H9 (cell line): ENCODE data around the gene APRT. TPM values are rescaled to one million over a fixed set of nuclear protein-coding genes. Genes with fewer than 3 reads are reported as not detected.

ENCODE experiments used
- DNase-seq: peaks from one replicate; pipeline ENCODE4 v3.0.0-alpha.2; 2017
- H2AFZ ChIP-seq: one replicate; pipeline ENCODE4 v1.6.1; 2013; ENCODE audit warnings: mild to moderate bottlenecking, low read length, control low read depth, moderate library complexity
- H2AK5ac ChIP-seq: 2 replicates; pipeline ENCODE4 v1.6.1; 2013; ENCODE audit warnings: low read length, control low read depth, mixed read lengths; ENCODE audit not compliant: insufficient read length
- H2BK120ac ChIP-seq: one replicate; pipeline ENCODE4 v1.6.1; 2013; ENCODE audit warnings: low read depth, mild to moderate bottlenecking, low read length, control low read depth, inconsistent platforms; ENCODE audit not compliant: poor library complexity, severe bottlenecking
- H2BK12ac ChIP-seq: 2 replicates; pipeline ENCODE4 v1.6.1; 2013; ENCODE audit warnings: low read length, control low read depth, mixed read lengths, low read depth; ENCODE audit not compliant: insufficient read length
- H2BK15ac ChIP-seq: 2 replicates; pipeline ENCODE4 v1.6.1; 2013; ENCODE audit warnings: low read depth, low read length, control low read depth
- H2BK20ac ChIP-seq: one replicate; pipeline ENCODE4 v1.6.1; 2013; ENCODE audit warnings: low read depth, mild to moderate bottlenecking, low read length, control low read depth, inconsistent platforms; ENCODE audit not compliant: poor library complexity, severe bottlenecking
- H2BK5ac ChIP-seq: 2 replicates; pipeline ENCODE4 v1.6.1; 2013; ENCODE audit warnings: low read length, control low read depth, mixed read lengths; ENCODE audit not compliant: insufficient read length
- H3K14ac ChIP-seq: 2 replicates; pipeline ENCODE4 v1.6.1; 2013; ENCODE audit warnings: low read length, control low read depth; ENCODE audit not compliant: insufficient read depth
- H3K18ac ChIP-seq: 2 replicates; pipeline ENCODE4 v1.6.1; 2013; ENCODE audit warnings: low read depth, mild to moderate bottlenecking, mixed read lengths, low read length, control low read depth; ENCODE audit not compliant: insufficient read length
- H3K23ac ChIP-seq: 2 replicates; pipeline ENCODE4 v1.6.1; 2013; ENCODE audit warnings: low read length, control low read depth, mixed read lengths, low read depth; ENCODE audit not compliant: insufficient read length
- H3K23me2 ChIP-seq: 2 replicates; pipeline ENCODE4 v1.6.1; 2013; ENCODE audit warnings: low read depth, mild to moderate bottlenecking, mixed read lengths, low read length, control low read depth; ENCODE audit not compliant: insufficient read length, poor library complexity, severe bottlenecking
- H3K27ac ChIP-seq: 2 replicates; pipeline ENCODE4 v1.5.1; 2013; ENCODE audit warnings: low read length, control low read depth, mixed read lengths, low read depth; ENCODE audit not compliant: insufficient read length
- H3K27me3 ChIP-seq: 2 replicates; pipeline ENCODE4 v1.6.1; 2013; ENCODE audit warnings: low read length, control low read depth, inconsistent platforms; ENCODE audit not compliant: insufficient read depth
- H3K4ac ChIP-seq: 2 replicates; pipeline ENCODE4 v1.6.1; 2013; ENCODE audit warnings: low read depth, mild to moderate bottlenecking, control low read depth, inconsistent platforms, low read length, moderate library complexity
- H3K4me1 ChIP-seq: 2 replicates; pipeline ENCODE4 v1.6.1; 2013; ENCODE audit warnings: low read length, control low read depth, inconsistent platforms; ENCODE audit not compliant: insufficient read depth
- H3K4me2 ChIP-seq: 2 replicates; pipeline ENCODE4 v1.6.1; 2013; ENCODE audit warnings: low read length, control low read depth, mixed read lengths; ENCODE audit not compliant: insufficient read length, insufficient read depth
- H3K56ac ChIP-seq: 2 replicates; pipeline ENCODE4 v1.6.1; 2013; ENCODE audit warnings: low read depth, mild to moderate bottlenecking, mixed read lengths, low read length, control low read depth; ENCODE audit not compliant: insufficient read length
- H3K79me1 ChIP-seq: 2 replicates; pipeline ENCODE4 v1.6.1; 2013; ENCODE audit warnings: low read depth, mild to moderate bottlenecking, moderate library complexity, low read length, control low read depth, inconsistent platforms; ENCODE audit not compliant: insufficient read depth, poor library complexity, severe bottlenecking
- H3K79me2 ChIP-seq: 2 replicates; pipeline ENCODE4 v1.6.1; 2013; ENCODE audit warnings: low read length, control low read depth, inconsistent platforms; ENCODE audit not compliant: insufficient read depth
- H3K9ac ChIP-seq: 2 replicates; pipeline ENCODE4 v1.6.1; 2013; ENCODE audit warnings: low read length, control low read depth, mixed read lengths; ENCODE audit not compliant: insufficient read length; ENCODE audit errors: extremely low read depth
- H3K9me3 ChIP-seq: one replicate; pipeline ENCODE4 v1.6.1; 2013; ENCODE audit warnings: low read depth, low read length, inconsistent platforms; ENCODE audit not compliant: control insufficient read depth
- H3T11ph ChIP-seq: one replicate; pipeline ENCODE4 v1.6.1; 2013; ENCODE audit warnings: mild to moderate bottlenecking, low read length, control low read depth, inconsistent platforms
- H4K20me1 ChIP-seq: one replicate; pipeline ENCODE4 v1.6.1; 2013; ENCODE audit not compliant: control insufficient read depth, insufficient read length, insufficient read depth
- H4K5ac ChIP-seq: 2 replicates; pipeline ENCODE4 v1.6.1; 2013; ENCODE audit warnings: low read depth, mild to moderate bottlenecking, mixed read lengths, low read length, control low read depth; ENCODE audit not compliant: insufficient read length
- H4K8ac ChIP-seq: replicated peaks from 2 replicates; pipeline ENCODE4 v1.6.1; 2013; ENCODE audit warnings: low read length, control low read depth, mixed read lengths, low read depth; ENCODE audit not compliant: insufficient read length
- H4K91ac ChIP-seq: 2 replicates; pipeline ENCODE4 v1.6.1; 2013; ENCODE audit warnings: low read depth, mild to moderate bottlenecking, moderate library complexity, mixed read lengths, low read length, control low read depth; ENCODE audit not compliant: insufficient read length
- H3K27ac Mint-ChIP-seq, 3 experiments: 2 replicates in 2 of 3; 3 replicates in 1 of 3; pipeline ENCODE4 v1.8.0; 2020 to 2021; ENCODE audit warnings: mixed read lengths in 3 of 3, mild to moderate bottlenecking in 1 of 3, moderate library complexity in 1 of 3
- H3K27me3 Mint-ChIP-seq: 2 replicates; pipeline ENCODE4 v1.8.0; 2021; ENCODE audit warnings: low read depth, mild to moderate bottlenecking, moderate library complexity, mixed read lengths
- H3K36me3 Mint-ChIP-seq, 3 experiments: 2 replicates in 2 of 3; 3 replicates in 1 of 3; pipeline ENCODE4 v1.8.0; 2020 to 2021; ENCODE audit warnings: low read depth in 3 of 3, mixed read lengths in 3 of 3; ENCODE audit not compliant: insufficient read depth in 1 of 3
- H3K4me1 Mint-ChIP-seq, 2 experiments: 2 replicates each; pipeline ENCODE4 v1.8.0; 2020; ENCODE audit warnings: mixed read lengths in 2 of 2
- H3K4me3 Mint-ChIP-seq, 2 experiments: 2 replicates in 1 of 2; 3 replicates in 1 of 2; pipeline ENCODE4 v1.8.0; 2020 to 2021; ENCODE audit warnings: mild to moderate bottlenecking in 2 of 2, mixed read lengths in 2 of 2, moderate library complexity in 1 of 2
- H3K9me3 Mint-ChIP-seq, 2 experiments: 2 replicates in 1 of 2; 3 replicates in 1 of 2; pipeline ENCODE4 v1.8.0; 2020; ENCODE audit warnings: mild to moderate bottlenecking in 2 of 2, mixed read lengths in 2 of 2, moderate library complexity in 1 of 2
- CTCF ChIP-seq: fragments of 200-600 bp; sonication (generic); conservative IDR thresholded peaks from 3 replicates; pipeline ENCODE4 v1.8.0; 2021; ENCODE audit warnings: antibody characterized with exemption, mild to moderate bottlenecking
- WGBS: extraction: QIAGEN DNeasy Blood & Tissue Kit; methylation state at CpG from one replicate; pipeline ENCODE4 v1.1.7; 2013; ENCODE audit warnings: missing lambda C conversion rate, low lambda C conversion rate, mixed read lengths; ENCODE audit not compliant: insufficient read length; ENCODE audit errors: extremely low coverage; 5-methylcytosine and 5-hydroxymethylcytosine counted together
- total RNA-seq: library from RNA; stranded (reverse); gene quantifications from 2 replicates; pipeline ENCODE4 v1.2.1, GENCODE V29; 2021

The APRT gene
- total RNA-seq, 1 experiment from 2014 or later = 246 TPM

GRCh38 chr16:88838566-88838965 is 26.8 kb upstream of the APRT start:
- Histone ChIP-seq H4K91ac (no peak overlapping the region), H3T11ph (no peak overlapping the region), H3K18ac (no peak overlapping the region), H3K23ac (no peak overlapping the region), H2BK15ac (no peak overlapping the region), H4K5ac (no peak overlapping the region), H3K56ac (no peak overlapping the region), H3K9ac (no peak overlapping the region), H3K4me1 (no peaks in the 10 kb centered on the region), H3K27me3 (no peaks in the 10 kb centered on the region), H2AK5ac (no peak overlapping the region), H3K27ac (no peak overlapping the region), H3K23me2 (no peaks in the 10 kb centered on the region), H2BK120ac (no peak overlapping the region), H2BK20ac (no peak overlapping the region), H2AFZ (no peak overlapping the region), H2BK12ac (no peak overlapping the region), H3K14ac (no peak overlapping the region), H3K4ac (no peak overlapping the region), H4K20me1 (no peaks in the 10 kb centered on the region), H4K8ac (no peak overlapping the region), H3K79me1 (no peaks in the 10 kb centered on the region), H3K79me2 (no peaks in the 10 kb centered on the region), H2BK5ac (no peak overlapping the region), H3K4me2 (no peak overlapping the region), H3K9me3 (no peaks in the 10 kb centered on the region)
- no CpG with 5 or more reads among the region's 19 CpGs for WGBS
- Mint-ChIP-seq H3K27me3 (no peaks in the 10 kb centered on the region), H3K27ac (no peak overlapping the region), H3K4me1 (no peaks in the 10 kb centered on the region), H3K36me3 (peaks cover 4 to 16% (median 13%) of the 10 kb centered on the region in 3 experiments; a peak in 6 of 7 replicates), H3K4me3 (no peak overlapping the region), H3K9me3 (no peaks in the 10 kb centered on the region)
- TF ChIP-seq CTCF = no peak
- no peak for DNase-seq
